Body of pancreas (tissue), 4 donors: ENCODE results near the gene PUSL1.

Experiments
- POLR2A ChIP-seq, 3 donors: fragments of 450-650 bp; IDR thresholded peaks; one replicate each; pipeline ENCODE4 v1.6.1; 2016; ENCODE audit warnings: antibody characterized with exemption in 3 of 3, mild to moderate bottlenecking in 2 of 3
- TF ChIP-seq, protein P1 (sequence below), 7 experiments: fragments of 450-650 bp in 4 of 7; fragments of 200-600 bp in 3 of 7; sonication (generic) in 3 of 7; IDR thresholded peaks; one replicate each; pipeline ENCODE4 v1.5.1; 2016 to 2019; ENCODE audit warnings: antibody characterized with exemption in 7 of 7

DNA sequence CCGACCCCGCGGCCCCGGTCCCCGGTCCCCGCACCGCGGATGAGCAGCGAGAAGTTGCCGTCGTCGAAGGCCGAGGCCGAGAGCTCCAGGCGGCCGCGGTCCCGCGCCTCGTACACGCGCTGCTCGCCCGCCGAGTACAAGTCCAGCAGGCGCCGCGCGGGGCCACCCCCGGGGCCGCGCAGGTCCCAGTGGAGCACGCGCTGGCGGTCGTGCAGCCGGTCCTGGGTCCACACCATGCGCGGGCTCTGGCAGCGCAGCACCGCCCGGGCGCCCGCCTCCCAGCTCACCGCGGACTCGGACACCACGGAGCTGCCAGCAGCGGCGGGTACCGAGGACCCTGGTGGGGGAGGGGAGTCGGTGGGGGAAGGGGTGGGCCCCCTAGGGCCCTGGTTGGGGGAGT, 47.0 kb downstream of the PUSL1 start:
- no peak for TF ChIP-seq POLR2A (IDR thresholded peaks at IDR 0.05)
- TF ChIP-seq, protein P1, sequence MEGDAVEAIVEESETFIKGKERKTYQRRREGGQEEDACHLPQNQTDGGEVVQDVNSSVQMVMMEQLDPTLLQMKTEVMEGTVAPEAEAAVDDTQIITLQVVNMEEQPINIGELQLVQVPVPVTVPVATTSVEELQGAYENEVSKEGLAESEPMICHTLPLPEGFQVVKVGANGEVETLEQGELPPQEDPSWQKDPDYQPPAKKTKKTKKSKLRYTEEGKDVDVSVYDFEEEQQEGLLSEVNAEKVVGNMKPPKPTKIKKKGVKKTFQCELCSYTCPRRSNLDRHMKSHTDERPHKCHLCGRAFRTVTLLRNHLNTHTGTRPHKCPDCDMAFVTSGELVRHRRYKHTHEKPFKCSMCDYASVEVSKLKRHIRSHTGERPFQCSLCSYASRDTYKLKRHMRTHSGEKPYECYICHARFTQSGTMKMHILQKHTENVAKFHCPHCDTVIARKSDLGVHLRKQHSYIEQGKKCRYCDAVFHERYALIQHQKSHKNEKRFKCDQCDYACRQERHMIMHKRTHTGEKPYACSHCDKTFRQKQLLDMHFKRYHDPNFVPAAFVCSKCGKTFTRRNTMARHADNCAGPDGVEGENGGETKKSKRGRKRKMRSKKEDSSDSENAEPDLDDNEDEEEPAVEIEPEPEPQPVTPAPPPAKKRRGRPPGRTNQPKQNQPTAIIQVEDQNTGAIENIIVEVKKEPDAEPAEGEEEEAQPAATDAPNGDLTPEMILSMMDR (IDR thresholded peaks at IDR 0.05): no peak
